BJ (cell line): ENCODE data around the gene MOCS1. TPM values are rescaled to one million over a fixed set of nuclear protein-coding genes. Genes with fewer than 3 reads are reported as not detected.

Source experiments
- CTCF ChIA-PET: fragments of 350-600 bp; formaldehyde crosslinking; extraction: SDS; loops from one replicate; lab custom pipeline; 2021; ENCODE audit warnings: antibody characterized with exemption, inconsistent platforms; lab: Yijun Ruan, JAX
- POLR2A ChIA-PET: fragments of 300-600 bp; sonication (Branson Sonifier 250); formaldehyde crosslinking; extraction: SDS; loops from one replicate; lab custom pipeline; 2021; ENCODE audit warnings: antibody characterized with exemption; lab: Charles Lee
- DNase-seq: peaks from one replicate; pipeline ENCODE4 v3.0.0-alpha.2; 2011; ENCODE audit warnings: low read depth
- H3K27me3 ChIP-seq: 2 replicates; pipeline ENCODE4 v1.6.0; 2011; ENCODE audit warnings: low read length; ENCODE audit not compliant: control insufficient read depth, insufficient read depth
- H3K36me3 ChIP-seq: 2 replicates; pipeline ENCODE4 v1.5.1; 2011; ENCODE audit warnings: low read length; ENCODE audit not compliant: control insufficient read depth, insufficient read depth
- H3K4me3 ChIP-seq: 2 replicates; pipeline ENCODE4 v1.5.1; 2011; ENCODE audit warnings: low read depth, mild to moderate bottlenecking, control low read depth, low read length
- CTCF ChIP-seq: IDR thresholded peaks from 2 replicates; pipeline ENCODE4 v1.5.1; 2011; ENCODE audit warnings: low read depth, mild to moderate bottlenecking, control low read depth, inconsistent platforms, low read length, moderate library complexity; ENCODE audit not compliant: insufficient read depth
- polyA plus RNA-seq: library from polyadenylated mRNA; depleted of rRNA; stranded (reverse); fragments of >200 nt; gene quantifications from 2 replicates; pipeline ENCODE4 v1.2.3, GENCODE V29; 2011

MOCS1 gene
- polyA plus RNA-seq, 1 experiment = 13.4 TPM

DNA sequence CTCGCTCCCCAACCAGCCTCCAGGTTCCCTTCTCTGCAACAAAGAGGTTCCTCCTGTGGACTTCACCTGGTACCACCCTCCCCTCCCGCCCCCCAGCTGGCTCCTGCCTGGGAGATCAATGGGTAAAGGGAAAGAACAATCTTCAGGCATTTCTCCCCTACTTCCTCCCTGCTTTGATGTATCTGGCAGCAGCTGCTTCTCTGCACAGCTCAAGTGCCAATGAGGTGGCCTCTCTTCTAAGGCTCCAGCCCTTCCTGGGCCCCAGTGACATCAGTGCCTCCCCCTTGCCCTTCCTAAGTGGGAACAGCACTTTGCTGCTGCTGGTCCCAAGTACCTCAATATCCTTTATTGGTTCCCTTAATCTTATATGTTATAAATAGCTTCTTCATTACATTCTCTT lies 23.5 kb downstream of the MOCS1 start:
- peaks cover 10% of the 10 kb centered on the region for H3K36me3 ChIP-seq
- H3K4me3 ChIP-seq = no peak overlapping the region
- H3K27me3 ChIP-seq = no peaks in the 10 kb centered on the region
- DNase-seq = no peak
- ChIA-PET CTCF (interaction anchor here (0.6 to 1.4 kb wide), 6 partner anchors 13 to 549 kb away, joined by 3 to 8 read pairs (median 4); no protein-coding TSS in a partner anchor), POLR2A (no interaction called here)
- TF ChIP-seq CTCF = no peak

DNA sequence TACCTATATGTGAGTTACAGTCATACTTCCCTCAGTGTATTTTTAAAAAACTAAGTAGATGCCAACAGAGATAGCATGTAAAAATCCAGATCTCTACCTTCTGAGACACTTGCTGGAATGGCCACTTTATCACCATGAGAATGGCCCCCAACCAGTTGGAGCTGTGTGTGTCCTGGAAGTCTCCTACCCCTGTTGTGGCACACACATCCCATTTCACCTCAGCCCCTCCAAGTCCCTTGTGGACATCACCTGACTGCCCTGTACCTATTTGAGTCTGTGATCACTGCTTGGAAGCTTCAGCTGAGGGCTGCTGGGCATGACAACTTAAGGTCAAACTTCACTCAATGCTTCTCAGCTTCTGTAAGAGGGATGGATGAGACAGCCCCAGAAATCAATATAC lies 24.1 kb downstream of the MOCS1 start:
- no peak overlapping the region for H3K4me3 ChIP-seq
- DNase-seq = no peak
- POLR2A ChIA-PET = no interaction called here
- no peak for TF ChIP-seq CTCF
- CTCF ChIA-PET = interaction anchor here (0.6 to 1.4 kb wide), 4 partner anchors 16 to 548 kb away, joined by 3 to 8 read pairs (median 4); no protein-coding TSS in a partner anchor
- H3K36me3 ChIP-seq = peaks cover 14% of the 10 kb centered on the region
- no peaks in the 10 kb centered on the region for H3K27me3 ChIP-seq

GRCh38 chr6:39909701-39910100 lies 24.6 kb downstream of the MOCS1 start:
- peaks cover 13% of the 10 kb centered on the region for H3K36me3 ChIP-seq
- H3K27me3 ChIP-seq = no peaks in the 10 kb centered on the region
- TF ChIP-seq CTCF = no peak
- ChIA-PET CTCF (interaction anchor here (0.9 to 1.4 kb wide), 2 partner anchors 548 kb away, joined by 3 to 8 read pairs; no protein-coding TSS in a partner anchor), POLR2A (no interaction called here)
- DNase-seq = no peak
- no peak overlapping the region for H3K4me3 ChIP-seq

GRCh38 chr6:39908838-39909583 lies 25.3 kb downstream of the MOCS1 start:
- POLR2A ChIA-PET = no interaction called here
- DNase-seq = no peak
- CTCF ChIA-PET = interaction anchor here (0.9 kb wide), 1 partner anchor 547 kb away, joined by 3 read pairs; no protein-coding TSS in a partner anchor
- TF ChIP-seq CTCF = no peak
- Histone ChIP-seq H3K4me3 (no peak overlapping the region), H3K27me3 (no peaks in the 10 kb centered on the region), H3K36me3 (peaks cover 15% of the 10 kb centered on the region)

DNA sequence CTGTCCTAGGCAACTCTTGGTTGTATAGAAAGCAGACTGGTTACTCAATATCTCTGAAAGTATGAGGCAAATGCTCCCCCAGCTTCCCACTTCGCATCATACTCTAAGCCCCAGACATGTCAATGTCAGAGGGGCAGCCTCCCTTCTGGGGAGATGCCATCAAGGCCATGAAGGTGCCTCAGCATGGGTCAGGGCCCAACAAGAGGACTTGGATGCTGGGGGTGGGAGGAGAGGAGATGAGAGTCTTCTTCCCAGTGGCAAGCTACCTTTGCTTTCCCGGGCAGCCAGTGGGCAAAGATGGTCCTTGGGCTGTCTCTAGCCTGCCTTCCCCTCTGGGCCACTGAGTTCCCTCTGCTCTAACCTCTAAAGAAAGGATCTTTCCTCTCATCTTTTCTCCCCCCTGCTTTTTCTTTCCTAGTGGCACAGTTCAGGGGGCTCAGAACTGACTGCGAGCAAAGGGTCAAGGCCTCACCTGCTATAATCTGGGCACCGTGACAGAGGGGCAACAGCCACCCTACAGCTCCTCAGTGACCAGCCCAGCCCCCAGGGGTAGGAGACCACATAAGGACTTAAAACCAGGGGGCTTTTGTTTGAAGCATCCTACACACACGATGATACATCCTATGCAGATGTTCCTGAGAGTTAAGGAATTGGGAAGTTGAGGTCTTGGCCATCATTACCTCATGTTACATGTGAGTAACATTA lies 26.2 kb downstream of the MOCS1 start:
- ChIA-PET CTCF (interaction anchor here (3.8 kb wide), 1 partner anchor 8 kb away, joined by 11 read pairs; no protein-coding TSS in a partner anchor), POLR2A (no interaction called here)
- TF ChIP-seq CTCF = no peak
- H3K27me3 ChIP-seq = no peaks in the 10 kb centered on the region
- H3K36me3 ChIP-seq = peaks cover 20% of the 10 kb centered on the region
- no peak overlapping the region for H3K4me3 ChIP-seq
- no peak for DNase-seq
